ENCODE measurements around the gene AMZ1.

The AMZ1 gene

GRCh38 chr7:2701832-2702593 is 14.0 kb downstream of the AMZ1 start:
- DNase-seq (ENCODE audit: low spot score in 2 of 2) (no peak), ATAC-seq (ENCODE audit: low read depth) (no peak)
- H3K9me3 Mint-ChIP-seq, result no peaks in the 10 kb centered on the region
- H3K36me3 Mint-ChIP-seq, result no peaks in the 10 kb centered on the region
- H3K27ac Mint-ChIP-seq, result no peak overlapping the region
- peaks cover 16% of the 10 kb centered on the region for H3K4me1 Mint-ChIP-seq
- no peak overlapping the region for H3K4me3 Mint-ChIP-seq
- H3K27me3 Mint-ChIP-seq, result peaks cover 3% of the 10 kb centered on the region

- no peak overlapping the region for H3K27ac Mint-ChIP-seq
- H3K9me3 Mint-ChIP-seq, result no peaks in the 10 kb centered on the region
- no peaks in the 10 kb centered on the region for H3K36me3 Mint-ChIP-seq
- peaks cover 3% of the 10 kb centered on the region for H3K27me3 Mint-ChIP-seq
- ATAC-seq (ENCODE audit: low read depth) (no peak), DNase-seq (ENCODE audit: low spot score in 2 of 2) (no peak)
- H3K4me1 Mint-ChIP-seq, result peaks cover 16% of the 10 kb centered on the region
- H3K4me3 Mint-ChIP-seq, result no peak overlapping the region
Measured at GRCh38 chr7:2702594-2702957, 14.6 kb downstream of the AMZ1 start.

GRCh38 chr7:2705371-2706096 is 17.5 kb downstream of the AMZ1 start:
- Mint-ChIP-seq H3K36me3 (no peaks in the 10 kb centered on the region), H3K27ac (no peak overlapping the region), H3K4me3 (no peak overlapping the region), H3K9me3 (no peaks in the 10 kb centered on the region), H3K27me3 (peaks cover 1% of the 10 kb centered on the region), H3K4me1 (peaks cover 11% of the 10 kb centered on the region)
- no peak for ATAC-seq (ENCODE audit: low read depth)
- DNase-seq (ENCODE audit: low spot score in 2 of 2), result no peak

GRCh38 chr7:2706685-2707126 is 18.7 kb downstream of the AMZ1 start:
- Mint-ChIP-seq H3K4me3 (no peak overlapping the region), H3K9me3 (no peaks in the 10 kb centered on the region), H3K27me3 (no peaks in the 10 kb centered on the region), H3K36me3 (no peaks in the 10 kb centered on the region), H3K4me1 (peaks cover 20% of the 10 kb centered on the region), H3K27ac (no peak overlapping the region)
- DNase-seq (ENCODE audit: low spot score in 2 of 2), result no peak
- no peak for ATAC-seq (ENCODE audit: low read depth)

GRCh38 chr7:2707481-2707880 is 19.5 kb downstream of the AMZ1 start:
- Mint-ChIP-seq H3K27ac (no peak overlapping the region), H3K9me3 (no peaks in the 10 kb centered on the region)

GRCh38 chr7:2708041-2708440 is 20.0 kb downstream of the AMZ1 start:
- ATAC-seq (ENCODE audit: low read depth) (no peak), DNase-seq (ENCODE audit: low spot score in 2 of 2) (no peak)
- Mint-ChIP-seq H3K4me3 (no peak overlapping the region), H3K27me3 (no peaks in the 10 kb centered on the region), H3K36me3 (peaks cover 2% of the 10 kb centered on the region), H3K4me1 (peaks cover 22% of the 10 kb centered on the region), H3K27ac (no peak overlapping the region), H3K9me3 (no peaks in the 10 kb centered on the region)

More at GRCh38 chr7:2707481-2707880, 19.5 kb downstream of the AMZ1 start:
- H3K27me3 Mint-ChIP-seq, result no peaks in the 10 kb centered on the region
- H3K4me3 Mint-ChIP-seq, result no peak overlapping the region
- no peak for ATAC-seq (ENCODE audit: low read depth)
- peaks cover 2% of the 10 kb centered on the region for H3K36me3 Mint-ChIP-seq
- peaks cover 22% of the 10 kb centered on the region for H3K4me1 Mint-ChIP-seq
- no peak for DNase-seq (ENCODE audit: low spot score in 2 of 2)

- DNase-seq (ENCODE audit: low spot score in 2 of 2), result no peak
- Mint-ChIP-seq H3K27me3 (no peaks in the 10 kb centered on the region), H3K27ac (peak overlapping the region; percentile 98)
Measured at GRCh38 chr7:2708547-2709310, 20.7 kb downstream of the AMZ1 start.

GRCh38 chr7:2709553-2710285 is 21.7 kb downstream of the AMZ1 start:
- DNase-seq (ENCODE audit: low spot score in 2 of 2), result peak; percentile 86 to 89
- Mint-ChIP-seq H3K4me3 (peak overlapping the region; percentile 90), H3K27ac (peak overlapping the region; percentile 98), H3K36me3 (peaks cover 11% of the 10 kb centered on the region), H3K27me3 (no peaks in the 10 kb centered on the region), H3K4me1 (peaks cover 23% of the 10 kb centered on the region), H3K9me3 (no peaks in the 10 kb centered on the region)
- ATAC-seq (ENCODE audit: low read depth), result peak; percentile 73

More at GRCh38 chr7:2708547-2709310, 20.7 kb downstream of the AMZ1 start:
- Mint-ChIP-seq H3K36me3 (peaks cover 4% of the 10 kb centered on the region), H3K4me3 (peak overlapping the region; percentile 90), H3K4me1 (peaks cover 22% of the 10 kb centered on the region), H3K9me3 (no peaks in the 10 kb centered on the region)
- ATAC-seq (ENCODE audit: low read depth), result no peak

- peaks cover 29% of the 10 kb centered on the region for H3K4me1 Mint-ChIP-seq
- no peaks in the 10 kb centered on the region for H3K9me3 Mint-ChIP-seq
- DNase-seq (ENCODE audit: low spot score in 2 of 2), result peak; percentile 66 to 78
- peak; percentile 81 for ATAC-seq (ENCODE audit: low read depth)
- H3K27me3 Mint-ChIP-seq, result no peaks in the 10 kb centered on the region
- H3K4me3 Mint-ChIP-seq, result peak overlapping the region; percentile 90
- peaks cover 11% of the 10 kb centered on the region for H3K36me3 Mint-ChIP-seq
- H3K27ac Mint-ChIP-seq, result peak overlapping the region; percentile 98
Measured at GRCh38 chr7:2710286-2710655, 22.3 kb downstream of the AMZ1 start.

- Mint-ChIP-seq H3K9me3 (no peaks in the 10 kb centered on the region), H3K27me3 (no peaks in the 10 kb centered on the region), H3K4me3 (peak overlapping the region; percentile 90), H3K4me1 (peaks cover 36% of the 10 kb centered on the region), H3K36me3 (peaks cover 11% of the 10 kb centered on the region), H3K27ac (peak overlapping the region; percentile 98)
- DNase-seq (ENCODE audit: low spot score in 2 of 2) (no peak), ATAC-seq (ENCODE audit: low read depth) (peak; percentile 15)
Measured at GRCh38 chr7:2710901-2711551, 23.0 kb downstream of the AMZ1 start.

- Mint-ChIP-seq H3K36me3 (peaks cover 13% of the 10 kb centered on the region), H3K27ac (peak overlapping the region; percentile 38), H3K27me3 (no peaks in the 10 kb centered on the region), H3K4me1 (peaks cover 41% of the 10 kb centered on the region), H3K4me3 (no peak overlapping the region), H3K9me3 (no peaks in the 10 kb centered on the region)
- DNase-seq (ENCODE audit: low spot score in 2 of 2), result no peak
- no peak for ATAC-seq (ENCODE audit: low read depth)
Measured at GRCh38 chr7:2711895-2712675, 24.1 kb downstream of the AMZ1 start.

- ATAC-seq (ENCODE audit: low read depth), result no peak
- H3K4me3 Mint-ChIP-seq, result no peak overlapping the region
- peaks cover 13% of the 10 kb centered on the region for H3K36me3 Mint-ChIP-seq
- H3K27me3 Mint-ChIP-seq, result no peaks in the 10 kb centered on the region
- peak overlapping the region; percentile 68 for H3K27ac Mint-ChIP-seq
- H3K9me3 Mint-ChIP-seq, result no peaks in the 10 kb centered on the region
- no peak for DNase-seq (ENCODE audit: low spot score in 2 of 2)
- H3K4me1 Mint-ChIP-seq, result peaks cover 46% of the 10 kb centered on the region
Measured at GRCh38 chr7:2713370-2713769, 25.4 kb downstream of the AMZ1 start.

Data from memory B cell (primary cell).